H1 (cell line): ENCODE results near the gene THAP4.

ENCODE experiments used
- BCL11A ChIP-seq, 2 experiments: IDR thresholded peaks; one replicate each; pipeline ENCODE4 v1.6.1; 2011; ENCODE audit warnings: low read depth in 2 of 2, low read length in 2 of 2, mild to moderate bottlenecking in 2 of 2
- BRCA1 ChIP-seq: IDR thresholded peaks from 2 replicates; pipeline ENCODE4 v1.6.1; 2012; ENCODE audit warnings: low read depth, low read length, improper control_type of control experiment
- EZH2 ChIP-seq: fragments of 200-600 bp; sonication (generic); IDR thresholded peaks from 2 replicates; pipeline ENCODE4 v1.7.1; 2012; ENCODE audit warnings: low read depth, mild to moderate bottlenecking, moderate library complexity, low read length, inconsistent platforms; ENCODE audit not compliant: severe bottlenecking
- HDAC6 ChIP-seq: IDR thresholded peaks from one replicate; pipeline ENCODE4 v1.7.1; 2012; ENCODE audit warnings: low read depth, mild to moderate bottlenecking, inconsistent platforms, low read length, moderate library complexity
- POLR2A ChIP-seq, 2 experiments: IDR thresholded peaks; 1 replicate in 1 of 2; 2 replicates in 1 of 2; pipeline ENCODE4 v1.6.1; 2011; ENCODE audit warnings: low read depth in 2 of 2, low read length in 2 of 2, mild to moderate bottlenecking in 2 of 2; ENCODE audit errors: control extremely low read depth in 1 of 2
- RBBP5 ChIP-seq: IDR thresholded peaks from 2 replicates; pipeline ENCODE4 v1.7.1; 2012; ENCODE audit warnings: low read depth, mild to moderate bottlenecking, inconsistent platforms, low read length, moderate library complexity, borderline replicate concordance
- SP2 ChIP-seq: IDR thresholded peaks from 2 replicates; pipeline ENCODE4 v1.6.1; 2012; ENCODE audit warnings: mild to moderate bottlenecking, low read length, inconsistent platforms
- ZNF274 ChIP-seq: IDR thresholded peaks from 2 replicates; pipeline ENCODE4 v1.7.0; 2012; ENCODE audit warnings: low read length, borderline replicate concordance; ENCODE audit errors: extremely low read depth
- TF ChIP-seq, protein P1 (sequence below), 3 experiments: IDR thresholded peaks; 1 replicate in 2 of 3; 2 replicates in 1 of 3; pipeline versions ENCODE4 v1.5.1 to v1.6.1; 2011; ENCODE audit warnings: low read length in 3 of 3, mild to moderate bottlenecking in 3 of 3, inconsistent platforms in 2 of 3, low read depth in 1 of 3, moderate library complexity in 1 of 3; ENCODE audit not compliant: insufficient read depth in 1 of 3; ENCODE audit errors: control extremely low read depth in 1 of 3
- TF ChIP-seq, protein P2 (sequence below): IDR thresholded peaks from 2 replicates; pipeline ENCODE4 v1.6.1; 2012; ENCODE audit warnings: inconsistent platforms
- TF ChIP-seq, protein P3 (sequence below): IDR thresholded peaks from 2 replicates; pipeline ENCODE4 v1.6.1; 2012; ENCODE audit warnings: inconsistent platforms
- TF ChIP-seq, protein P4 (sequence below): IDR thresholded peaks from 2 replicates; pipeline ENCODE4 v1.6.1; 2011; ENCODE audit warnings: low read length, improper control_type of control experiment

DNA sequence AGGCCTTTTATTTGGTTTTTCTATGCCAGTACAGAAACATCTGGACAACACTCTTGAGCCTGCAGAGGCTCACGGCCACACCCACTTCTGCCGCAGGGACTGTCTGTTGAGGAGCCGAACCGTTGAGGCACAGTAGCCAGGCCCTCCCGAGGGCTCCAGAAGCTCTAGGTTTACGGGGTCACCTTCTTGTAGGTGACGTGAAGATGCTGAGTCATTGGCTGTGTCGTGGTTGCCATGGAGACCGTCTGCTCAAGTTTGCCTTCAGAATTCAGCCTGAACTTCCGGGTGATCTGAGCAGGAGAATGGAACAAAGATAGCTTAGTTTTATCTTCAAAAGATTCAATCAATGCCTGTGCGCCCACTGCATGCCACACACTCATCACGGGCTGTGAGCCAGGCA is 52.5 kb downstream of the THAP4 start:
- TF ChIP-seq, protein P1, sequence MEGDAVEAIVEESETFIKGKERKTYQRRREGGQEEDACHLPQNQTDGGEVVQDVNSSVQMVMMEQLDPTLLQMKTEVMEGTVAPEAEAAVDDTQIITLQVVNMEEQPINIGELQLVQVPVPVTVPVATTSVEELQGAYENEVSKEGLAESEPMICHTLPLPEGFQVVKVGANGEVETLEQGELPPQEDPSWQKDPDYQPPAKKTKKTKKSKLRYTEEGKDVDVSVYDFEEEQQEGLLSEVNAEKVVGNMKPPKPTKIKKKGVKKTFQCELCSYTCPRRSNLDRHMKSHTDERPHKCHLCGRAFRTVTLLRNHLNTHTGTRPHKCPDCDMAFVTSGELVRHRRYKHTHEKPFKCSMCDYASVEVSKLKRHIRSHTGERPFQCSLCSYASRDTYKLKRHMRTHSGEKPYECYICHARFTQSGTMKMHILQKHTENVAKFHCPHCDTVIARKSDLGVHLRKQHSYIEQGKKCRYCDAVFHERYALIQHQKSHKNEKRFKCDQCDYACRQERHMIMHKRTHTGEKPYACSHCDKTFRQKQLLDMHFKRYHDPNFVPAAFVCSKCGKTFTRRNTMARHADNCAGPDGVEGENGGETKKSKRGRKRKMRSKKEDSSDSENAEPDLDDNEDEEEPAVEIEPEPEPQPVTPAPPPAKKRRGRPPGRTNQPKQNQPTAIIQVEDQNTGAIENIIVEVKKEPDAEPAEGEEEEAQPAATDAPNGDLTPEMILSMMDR (IDR thresholded peaks at IDR 0.05; ENCODE audit: control extremely low read depth in 1 of 3, insufficient read depth in 1 of 3, low read depth in 1 of 3, low read length in 3 of 3): no peak
- TF ChIP-seq HDAC6 (no peak), RBBP5 (no peak), ZNF274 (no peak), EZH2 (no peak), BCL11A (IDR thresholded peaks at IDR 0.05; ENCODE audit: low read depth in 2 of 2, low read length in 2 of 2) (no peak), SP2 (no peak), BRCA1 (no peak), POLR2A (IDR thresholded peaks at IDR 0.05; ENCODE audit: control extremely low read depth in 1 of 2, low read depth in 2 of 2, low read length in 2 of 2) (no peak)
- TF ChIP-seq, protein P2, sequence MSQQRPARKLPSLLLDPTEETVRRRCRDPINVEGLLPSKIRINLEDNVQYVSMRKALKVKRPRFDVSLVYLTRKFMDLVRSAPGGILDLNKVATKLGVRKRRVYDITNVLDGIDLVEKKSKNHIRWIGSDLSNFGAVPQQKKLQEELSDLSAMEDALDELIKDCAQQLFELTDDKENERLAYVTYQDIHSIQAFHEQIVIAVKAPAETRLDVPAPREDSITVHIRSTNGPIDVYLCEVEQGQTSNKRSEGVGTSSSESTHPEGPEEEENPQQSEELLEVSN: no peak
- TF ChIP-seq, protein P3, sequence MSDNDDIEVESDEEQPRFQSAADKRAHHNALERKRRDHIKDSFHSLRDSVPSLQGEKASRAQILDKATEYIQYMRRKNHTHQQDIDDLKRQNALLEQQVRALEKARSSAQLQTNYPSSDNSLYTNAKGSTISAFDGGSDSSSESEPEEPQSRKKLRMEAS: no peak
- TF ChIP-seq, protein P4, sequence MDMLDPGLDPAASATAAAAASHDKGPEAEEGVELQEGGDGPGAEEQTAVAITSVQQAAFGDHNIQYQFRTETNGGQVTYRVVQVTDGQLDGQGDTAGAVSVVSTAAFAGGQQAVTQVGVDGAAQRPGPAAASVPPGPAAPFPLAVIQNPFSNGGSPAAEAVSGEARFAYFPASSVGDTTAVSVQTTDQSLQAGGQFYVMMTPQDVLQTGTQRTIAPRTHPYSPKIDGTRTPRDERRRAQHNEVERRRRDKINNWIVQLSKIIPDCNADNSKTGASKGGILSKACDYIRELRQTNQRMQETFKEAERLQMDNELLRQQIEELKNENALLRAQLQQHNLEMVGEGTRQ: no peak
